Liver (tissue), 3 donors: ENCODE data around the gene KANSL2.
"Not testable (repeated sequence)": the region's sequence is repeated elsewhere in the genome, so short reads cannot be mapped to it uniquely, and the experiment has no call there.

Experiments used
- ATF3 ChIP-seq: IDR thresholded peaks from 2 replicates; pipeline ENCODE4 v1.6.1; 2016; ENCODE audit warnings: antibody characterized with exemption
- CTCF ChIP-seq: fragments of 150-350 bp; IDR thresholded peaks from 2 replicates; pipeline ENCODE4 v1.5.1; 2017; ENCODE audit warnings: improper control_type of control experiment, low read depth, low read length; ENCODE audit not compliant: missing input control
- FOXA1 ChIP-seq: IDR thresholded peaks from 2 replicates; pipeline ENCODE4 v1.6.1; 2016; ENCODE audit warnings: antibody characterized with exemption
- FOXA2 ChIP-seq: IDR thresholded peaks from 2 replicates; pipeline ENCODE4 v1.6.1; 2016; ENCODE audit warnings: antibody characterized with exemption
- GABPA ChIP-seq, 2 donors: IDR thresholded peaks in 1 of 2; conservative IDR thresholded peaks in 1 of 2; 2 replicates each; pipeline ENCODE4 v1.6.1; 2016; ENCODE audit warnings: antibody characterized with exemption in 2 of 2, mild to moderate bottlenecking in 1 of 2, moderate library complexity in 1 of 2
- HNF4G ChIP-seq: IDR thresholded peaks from 2 replicates; pipeline ENCODE4 v1.6.1; 2016; ENCODE audit warnings: antibody characterized with exemption
- SP1 ChIP-seq: IDR thresholded peaks from 2 replicates; pipeline ENCODE4 v1.6.1; 2018; ENCODE audit warnings: antibody characterized with exemption, mild to moderate bottlenecking
- ZBTB33 ChIP-seq: IDR thresholded peaks from 2 replicates; pipeline ENCODE4 v1.6.1; 2016; ENCODE audit warnings: antibody characterized with exemption
- TF ChIP-seq, protein P1 (sequence below): IDR thresholded peaks from 2 replicates; pipeline ENCODE4 v1.6.1; 2016; ENCODE audit warnings: antibody characterized with exemption
- TF ChIP-seq, protein P2 (sequence below): IDR thresholded peaks from 2 replicates; pipeline ENCODE4 v1.6.1; 2016; ENCODE audit warnings: antibody characterized with exemption, mild to moderate bottlenecking
- donor health status: healthy.
- donor health status: healthy.

DNA sequence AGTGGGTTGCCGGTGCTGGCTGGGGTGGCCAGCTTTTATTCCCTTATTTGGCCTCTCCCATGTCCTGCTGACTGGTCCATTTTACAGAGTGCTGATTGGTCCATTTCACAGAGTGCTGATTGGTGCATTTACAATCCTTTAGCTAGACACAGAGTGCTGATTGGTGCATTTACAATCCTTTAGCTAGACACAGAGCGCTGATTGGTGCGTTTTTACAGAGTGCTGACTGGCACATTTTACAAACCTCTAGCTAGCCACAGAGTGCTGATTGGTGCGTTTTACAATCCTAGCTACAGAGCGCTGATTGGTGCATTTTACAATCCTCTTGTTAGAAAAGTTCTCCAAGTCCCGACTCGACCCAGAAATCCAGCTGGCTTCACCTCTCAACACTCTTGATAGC lies 59.0 kb downstream of the KANSL2 start:
- not testable (repeated sequence) for TF ChIP-seq HNF4G; CTCF; FOXA1; GABPA (IDR thresholded peaks at IDR 0.05 in 1 of 2, conservative IDR thresholded peaks at IDR 0.05 in 1 of 2); ZBTB33; FOXA2; SP1; ATF3
- TF ChIP-seq, protein P1, sequence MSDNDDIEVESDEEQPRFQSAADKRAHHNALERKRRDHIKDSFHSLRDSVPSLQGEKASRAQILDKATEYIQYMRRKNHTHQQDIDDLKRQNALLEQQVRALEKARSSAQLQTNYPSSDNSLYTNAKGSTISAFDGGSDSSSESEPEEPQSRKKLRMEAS, result not testable (repeated sequence)
- TF ChIP-seq, protein P2, sequence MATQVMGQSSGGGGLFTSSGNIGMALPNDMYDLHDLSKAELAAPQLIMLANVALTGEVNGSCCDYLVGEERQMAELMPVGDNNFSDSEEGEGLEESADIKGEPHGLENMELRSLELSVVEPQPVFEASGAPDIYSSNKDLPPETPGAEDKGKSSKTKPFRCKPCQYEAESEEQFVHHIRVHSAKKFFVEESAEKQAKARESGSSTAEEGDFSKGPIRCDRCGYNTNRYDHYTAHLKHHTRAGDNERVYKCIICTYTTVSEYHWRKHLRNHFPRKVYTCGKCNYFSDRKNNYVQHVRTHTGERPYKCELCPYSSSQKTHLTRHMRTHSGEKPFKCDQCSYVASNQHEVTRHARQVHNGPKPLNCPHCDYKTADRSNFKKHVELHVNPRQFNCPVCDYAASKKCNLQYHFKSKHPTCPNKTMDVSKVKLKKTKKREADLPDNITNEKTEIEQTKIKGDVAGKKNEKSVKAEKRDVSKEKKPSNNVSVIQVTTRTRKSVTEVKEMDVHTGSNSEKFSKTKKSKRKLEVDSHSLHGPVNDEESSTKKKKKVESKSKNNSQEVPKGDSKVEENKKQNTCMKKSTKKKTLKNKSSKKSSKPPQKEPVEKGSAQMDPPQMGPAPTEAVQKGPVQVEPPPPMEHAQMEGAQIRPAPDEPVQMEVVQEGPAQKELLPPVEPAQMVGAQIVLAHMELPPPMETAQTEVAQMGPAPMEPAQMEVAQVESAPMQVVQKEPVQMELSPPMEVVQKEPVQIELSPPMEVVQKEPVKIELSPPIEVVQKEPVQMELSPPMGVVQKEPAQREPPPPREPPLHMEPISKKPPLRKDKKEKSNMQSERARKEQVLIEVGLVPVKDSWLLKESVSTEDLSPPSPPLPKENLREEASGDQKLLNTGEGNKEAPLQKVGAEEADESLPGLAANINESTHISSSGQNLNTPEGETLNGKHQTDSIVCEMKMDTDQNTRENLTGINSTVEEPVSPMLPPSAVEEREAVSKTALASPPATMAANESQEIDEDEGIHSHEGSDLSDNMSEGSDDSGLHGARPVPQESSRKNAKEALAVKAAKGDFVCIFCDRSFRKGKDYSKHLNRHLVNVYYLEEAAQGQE, result not testable (repeated sequence)
